GM21390 (cell line): ENCODE data around the gene MSANTD2.
A peak's percentile ranks its signal among the peaks of the same experiment; 100 is the strongest.
"Not testable (repeated sequence)": the region's sequence is repeated elsewhere in the genome, so short reads cannot be mapped to it uniquely, and the experiment has no call there.

Experiments used
- ATAC-seq: cut with Tn5 transposase; IDR thresholded peaks from one replicate; pipeline ENCODE4 v1.9.1; 2021; ENCODE audit not compliant: unreplicated experiment

Gene MSANTD2

DNA sequence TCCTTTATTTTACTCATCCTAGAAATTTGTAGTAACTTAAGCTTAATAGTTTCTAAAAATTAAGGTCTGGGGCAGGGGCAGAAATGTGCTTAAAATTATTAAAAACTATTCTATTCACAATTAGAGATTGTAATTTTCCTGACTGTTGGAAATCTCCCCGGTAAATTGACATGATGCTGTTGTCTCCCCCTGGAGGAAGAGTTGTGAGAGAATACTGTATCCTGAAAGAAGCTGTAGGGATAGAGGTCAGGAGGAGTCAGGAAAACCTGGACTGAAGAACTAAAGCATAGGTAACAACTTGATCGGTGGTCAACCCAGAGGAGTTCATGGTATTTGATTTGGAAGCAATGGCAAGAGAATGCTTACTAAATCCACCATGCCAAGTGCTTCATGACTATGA is 21.9 kb downstream of the MSANTD2 start:
- no peak for ATAC-seq

GRCh38 chr11:124776865-124777645 is 23.2 kb downstream of the MSANTD2 start:
- ATAC-seq = no peak

- not testable (repeated sequence) for ATAC-seq
Observed at GRCh38 chr11:124770959-124771358, 29.2 kb downstream of the MSANTD2 start.

GRCh38 chr11:124769806-124770774 is 30.1 kb downstream of the MSANTD2 start:
- no peak for ATAC-seq

- no peak for ATAC-seq
Observed at GRCh38 chr11:124768914-124769313, 31.3 kb downstream of the MSANTD2 start.

DNA sequence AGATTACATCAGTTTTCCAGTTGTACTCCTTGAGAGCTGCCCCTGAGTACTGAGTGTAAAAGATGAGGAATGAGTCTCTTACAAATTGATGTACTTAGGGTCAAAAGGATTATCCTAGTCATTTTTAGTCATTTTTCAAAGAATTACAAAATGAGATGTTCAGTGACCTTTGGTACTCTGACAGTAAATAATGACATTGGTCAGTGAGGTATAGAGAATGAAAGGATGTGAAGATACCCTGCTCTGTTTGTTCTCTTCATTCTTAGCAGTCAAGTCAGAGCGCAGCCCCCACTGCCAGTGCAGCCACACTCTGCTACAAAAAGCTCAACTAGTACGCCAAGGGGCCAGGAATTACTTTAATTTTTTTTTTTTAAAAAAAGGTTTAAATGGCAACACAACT is 34.0 kb downstream of the MSANTD2 start:
- no peak for ATAC-seq

DNA sequence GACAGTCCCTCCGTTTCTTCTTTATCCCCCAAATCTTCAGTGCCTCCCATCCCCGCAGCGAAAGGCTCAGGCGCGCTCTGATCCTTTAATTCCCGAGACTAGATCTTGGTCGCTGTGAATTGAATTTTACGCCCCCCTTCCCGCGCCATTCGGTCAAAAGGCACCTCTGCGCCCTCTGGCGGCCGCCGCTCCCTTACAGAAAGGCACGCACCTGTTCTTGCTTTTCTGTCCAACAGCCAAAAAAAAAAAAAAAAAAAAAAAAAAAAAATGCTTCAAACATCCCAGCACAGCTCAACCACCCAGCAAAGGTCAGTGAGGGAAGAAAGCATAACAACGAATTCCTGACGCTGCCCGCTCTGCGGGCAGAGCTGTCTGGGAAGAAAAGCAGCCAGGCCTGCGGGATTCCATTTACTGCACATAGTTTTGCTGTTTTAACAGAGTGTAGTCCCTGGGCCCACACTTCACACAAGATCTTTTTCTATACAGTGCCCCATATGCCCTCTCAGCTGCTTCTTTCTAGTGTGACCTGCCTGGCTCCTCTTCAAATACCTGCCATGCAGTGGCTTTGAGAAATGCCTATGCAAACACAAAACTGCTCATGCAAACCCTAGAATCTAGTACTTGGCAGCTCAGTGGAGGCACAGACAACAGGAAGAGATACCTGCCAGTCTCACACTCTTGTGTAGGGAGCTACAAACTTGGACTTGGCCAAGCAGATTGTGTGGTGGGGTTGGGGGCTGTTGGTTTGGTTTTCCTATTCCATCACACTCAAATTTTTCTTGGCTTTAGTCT is 36.9 kb downstream of the MSANTD2 start:
- ATAC-seq = peak; percentile 16

DNA sequence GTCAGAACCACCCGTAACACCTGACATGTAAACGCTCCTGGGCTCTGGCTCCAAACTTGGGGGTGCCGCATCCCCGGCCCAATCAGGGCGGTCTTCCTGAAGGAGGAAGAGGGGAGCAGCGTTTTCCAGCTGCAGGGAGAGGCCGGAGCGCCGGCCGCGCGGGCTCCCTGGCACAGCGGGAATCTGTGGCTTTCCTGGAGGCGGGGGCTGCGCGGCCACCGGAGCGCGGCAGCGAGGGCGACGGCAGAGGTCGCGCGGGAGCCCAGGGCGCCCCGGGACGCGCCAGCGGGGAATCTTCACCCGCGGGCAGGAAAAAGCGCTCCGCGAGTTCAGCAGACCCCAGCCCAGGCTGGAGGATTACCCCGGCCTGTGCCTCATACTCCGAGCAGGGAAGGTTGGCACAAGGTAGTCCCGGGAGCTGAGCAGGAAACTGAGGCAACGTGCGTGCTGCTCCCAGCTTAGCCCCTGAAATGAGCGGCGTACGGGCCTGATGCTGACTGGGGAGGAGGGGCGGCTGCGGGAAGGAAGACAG is 37.5 kb downstream of the MSANTD2 start:
- ATAC-seq = peak; percentile 8

DNA sequence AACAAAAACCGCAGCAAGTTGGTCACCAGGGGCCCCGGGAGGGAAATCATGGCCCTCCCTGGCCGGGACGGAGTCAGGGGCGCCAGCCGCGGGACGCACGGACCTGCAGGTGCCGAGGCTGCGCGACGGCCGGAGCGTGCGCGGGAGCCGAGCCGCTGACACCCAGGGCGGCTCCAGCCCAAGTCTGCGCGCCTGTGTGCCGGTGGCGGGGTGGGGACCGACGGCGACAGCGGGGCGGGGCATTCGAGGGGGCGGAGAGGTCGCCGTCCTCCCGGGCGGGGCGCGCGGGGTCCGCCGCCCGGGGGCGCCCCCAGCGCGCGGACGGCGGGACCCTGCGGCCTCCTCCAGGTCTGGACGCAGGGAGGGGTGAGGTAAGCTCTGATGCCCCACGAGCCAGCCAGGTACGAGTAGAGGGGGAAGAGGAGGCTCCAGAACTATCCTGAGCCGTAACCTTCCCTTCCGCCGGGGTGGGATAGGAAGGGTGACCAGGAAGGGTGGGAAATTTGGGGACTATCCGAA is 38.0 kb downstream of the MSANTD2 start, which contains the start of gene ESAM:
TSS of gene ESAM (minus strand) at position 186 of the 519 bp plus-strand sequence. CDS start at position 50, 136 bp downstream.
- ATAC-seq = peak; percentile 58

DNA sequence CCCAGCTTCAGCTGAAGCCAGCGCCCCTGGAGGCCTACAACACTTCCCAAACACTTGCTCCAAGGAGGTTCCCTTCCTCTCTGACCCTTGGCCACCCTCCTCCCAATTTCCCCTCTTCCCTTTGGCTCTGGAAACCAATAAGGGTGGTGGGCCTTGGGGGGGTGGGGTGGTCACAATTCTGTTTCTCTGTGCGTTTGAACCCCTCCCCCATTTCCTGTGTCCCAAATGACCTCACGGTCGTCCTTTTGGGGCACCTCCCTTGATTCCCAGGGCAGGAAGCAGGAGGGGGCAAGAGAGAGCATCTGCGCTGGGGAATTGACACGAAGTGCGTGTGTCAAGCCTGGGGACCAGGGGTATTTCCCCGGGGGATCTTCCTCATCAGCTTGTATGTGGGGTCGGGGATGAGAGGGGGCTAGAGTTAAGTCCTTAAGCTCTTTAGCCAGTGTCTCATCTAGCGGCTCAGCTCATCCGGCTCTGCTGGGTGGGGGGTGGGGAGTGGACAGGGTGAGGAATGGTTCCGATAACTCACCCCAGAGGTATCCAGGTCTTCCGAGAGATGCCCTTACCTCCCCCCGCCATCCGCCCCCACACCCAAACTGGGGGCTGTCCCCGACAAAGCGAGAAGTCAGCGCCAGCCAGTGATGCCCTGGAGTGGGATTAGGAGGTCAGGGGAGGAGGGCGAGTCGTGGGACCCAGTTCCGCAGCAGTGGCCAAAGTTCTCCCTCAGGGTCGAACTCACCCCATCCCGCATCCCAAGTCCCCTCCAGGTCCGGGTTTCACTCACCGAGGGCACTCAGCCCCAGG is 38.7 kb downstream of the MSANTD2 start:
- no peak for ATAC-seq

- no peak for ATAC-seq
Observed at GRCh38 chr11:124760806-124761205, 39.4 kb downstream of the MSANTD2 start.

GRCh38 chr11:124760205-124760652 is 40.0 kb downstream of the MSANTD2 start:
- peak; percentile 25 for ATAC-seq

- ATAC-seq = no peak
Observed at GRCh38 chr11:124759266-124760204, 40.7 kb downstream of the MSANTD2 start.

GRCh38 chr11:124758355-124759265 is 41.6 kb downstream of the MSANTD2 start:
- ATAC-seq = peak; percentile 45

GRCh38 chr11:124757320-124757719 is 42.9 kb downstream of the MSANTD2 start:
- ATAC-seq = no peak

- ATAC-seq = no peak
Observed at GRCh38 chr11:124756753-124757227, 43.4 kb downstream of the MSANTD2 start.
